LNCaP clone FGC (cell line): ENCODE results near the gene RGS7.
"Not testable (repeated sequence)": the region's sequence is repeated elsewhere in the genome, so short reads cannot be mapped to it uniquely, and the experiment has no call there.

ENCODE experiments used
- DNase-seq: peaks from one replicate; pipeline ENCODE4 v3.0.0-alpha.2; 2011; ENCODE audit warnings: low read depth
- H3K4me3 ChIP-seq: 2 replicates; pipeline ENCODE4 v1.5.1; 2011; ENCODE audit warnings: mild to moderate bottlenecking, low read depth, low read length, control low read depth
- TF ChIP-seq, protein P1 (sequence below): IDR thresholded peaks from 2 replicates; pipeline ENCODE4 v1.5.1; 2012; ENCODE audit warnings: mild to moderate bottlenecking; ENCODE audit not compliant: control insufficient read depth, insufficient read depth; ENCODE audit errors: extremely low read depth

The RGS7 gene

DNA sequence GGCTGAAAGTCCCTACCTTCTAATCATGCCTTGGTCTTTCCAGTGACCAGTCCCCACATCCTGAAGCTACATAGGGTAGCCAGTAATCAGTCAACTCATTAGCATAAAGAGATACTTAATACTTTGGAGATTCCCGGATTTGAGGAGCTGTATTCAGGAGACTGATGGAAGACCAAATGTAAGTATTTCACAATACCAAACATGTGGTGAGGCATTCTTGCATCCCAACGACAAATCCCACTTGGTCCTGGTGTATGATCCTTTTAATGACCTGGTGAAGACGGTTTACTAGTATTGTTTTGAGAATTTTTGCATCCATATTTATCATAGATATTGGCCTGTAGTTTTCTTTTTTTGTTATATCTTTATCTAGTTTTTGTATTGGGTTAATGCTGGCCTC is 40.6 kb downstream of the RGS7 start:
- DNase-seq, result no peak
- TF ChIP-seq, protein P1, sequence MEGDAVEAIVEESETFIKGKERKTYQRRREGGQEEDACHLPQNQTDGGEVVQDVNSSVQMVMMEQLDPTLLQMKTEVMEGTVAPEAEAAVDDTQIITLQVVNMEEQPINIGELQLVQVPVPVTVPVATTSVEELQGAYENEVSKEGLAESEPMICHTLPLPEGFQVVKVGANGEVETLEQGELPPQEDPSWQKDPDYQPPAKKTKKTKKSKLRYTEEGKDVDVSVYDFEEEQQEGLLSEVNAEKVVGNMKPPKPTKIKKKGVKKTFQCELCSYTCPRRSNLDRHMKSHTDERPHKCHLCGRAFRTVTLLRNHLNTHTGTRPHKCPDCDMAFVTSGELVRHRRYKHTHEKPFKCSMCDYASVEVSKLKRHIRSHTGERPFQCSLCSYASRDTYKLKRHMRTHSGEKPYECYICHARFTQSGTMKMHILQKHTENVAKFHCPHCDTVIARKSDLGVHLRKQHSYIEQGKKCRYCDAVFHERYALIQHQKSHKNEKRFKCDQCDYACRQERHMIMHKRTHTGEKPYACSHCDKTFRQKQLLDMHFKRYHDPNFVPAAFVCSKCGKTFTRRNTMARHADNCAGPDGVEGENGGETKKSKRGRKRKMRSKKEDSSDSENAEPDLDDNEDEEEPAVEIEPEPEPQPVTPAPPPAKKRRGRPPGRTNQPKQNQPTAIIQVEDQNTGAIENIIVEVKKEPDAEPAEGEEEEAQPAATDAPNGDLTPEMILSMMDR, result no peak
- H3K4me3 ChIP-seq, result no peak overlapping the region

- H3K4me3 ChIP-seq, result no peak overlapping the region
- TF ChIP-seq, protein P1, result 0 out of 2 replicates have a peak, but pooled peaks have one; percentile 18
- no peak for DNase-seq
Observed at GRCh38 chr1:241311056-241311746, 45.8 kb downstream of the RGS7 start.

GRCh38 chr1:241310451-241310850 is 46.6 kb downstream of the RGS7 start:
- no peak for DNase-seq
- TF ChIP-seq, protein P1, result no peak
- H3K4me3 ChIP-seq, result no peak overlapping the region

DNA sequence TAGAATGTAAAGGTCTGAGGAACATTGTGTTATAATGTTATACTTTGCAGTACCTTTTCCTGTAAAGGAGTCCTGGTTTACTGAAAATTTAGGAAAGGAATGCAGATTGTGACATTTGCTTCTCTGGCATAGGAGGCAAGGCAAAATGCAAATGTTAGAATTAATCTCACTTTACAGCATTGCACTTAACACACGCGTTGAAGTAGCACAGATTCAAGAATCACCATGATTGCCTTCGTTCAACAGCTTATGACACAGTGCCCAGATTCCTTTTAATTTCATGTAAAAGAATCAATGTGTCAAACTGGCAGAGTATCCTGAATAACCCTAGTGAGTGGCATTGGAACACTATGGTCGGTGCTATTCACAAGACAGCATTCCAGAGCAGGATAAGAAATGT is 47.4 kb downstream of the RGS7 start:
- no peak overlapping the region for H3K4me3 ChIP-seq
- TF ChIP-seq, protein P1, result no peak
- DNase-seq, result no peak

DNA sequence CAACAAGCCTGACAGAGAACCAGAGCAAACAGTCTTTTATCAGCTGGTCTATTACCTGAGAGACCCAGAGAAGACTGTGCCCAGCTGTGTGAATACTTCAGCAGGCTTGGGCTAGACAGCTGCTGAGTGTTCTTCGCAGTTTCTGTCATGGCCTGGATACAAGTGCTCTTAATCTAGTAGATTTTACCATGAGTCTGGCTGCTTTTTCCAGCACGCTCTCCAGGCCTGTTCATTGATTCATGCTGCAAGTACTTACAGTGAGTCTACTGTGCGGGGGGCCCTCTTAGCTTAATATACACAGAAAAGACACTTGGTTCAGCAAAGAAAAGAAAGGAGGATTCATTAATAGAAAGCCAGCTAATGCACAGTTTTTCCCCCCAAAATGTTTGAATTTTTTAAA is 48.5 kb downstream of the RGS7 start:
- DNase-seq, result no peak
- TF ChIP-seq, protein P1, result no peak

DNA sequence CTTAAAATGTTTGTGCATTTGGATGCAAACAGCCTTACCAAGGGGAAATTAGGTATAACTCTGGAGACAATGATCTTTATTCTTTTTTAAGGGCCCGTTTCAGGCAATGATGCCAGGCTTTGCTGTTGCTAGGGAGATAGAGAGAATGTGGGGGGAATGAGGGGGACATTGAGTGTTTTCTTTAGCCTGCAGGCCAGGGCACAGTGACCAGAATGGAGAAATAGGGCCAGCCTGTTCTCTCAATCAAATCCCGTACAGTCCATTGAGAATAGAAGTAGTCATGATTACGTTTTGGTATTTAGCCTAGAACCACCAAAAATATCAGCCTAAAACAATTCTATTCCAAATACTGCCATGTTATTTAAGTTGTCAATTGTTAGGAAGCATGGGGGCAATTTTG is 49.0 kb downstream of the RGS7 start:
- TF ChIP-seq, protein P1, result no peak

More for the DNA sequence above, 48.5 kb downstream of the RGS7 start:
- H3K4me3 ChIP-seq, result no peak overlapping the region

GRCh38 chr1:241306125-241306790 is 50.7 kb downstream of the RGS7 start:
- TF ChIP-seq, protein P1, result no peak

More for the DNA sequence above, 49.0 kb downstream of the RGS7 start:
- no peak overlapping the region for H3K4me3 ChIP-seq
- DNase-seq, result no peak

GRCh38 chr1:241302024-241302423 is 55.0 kb downstream of the RGS7 start:
- DNase-seq, H3K4me3 ChIP-seq: not testable (repeated sequence)

More at GRCh38 chr1:241306125-241306790, 50.7 kb downstream of the RGS7 start:
- no peak for DNase-seq
- H3K4me3 ChIP-seq, result no peak overlapping the region
